HTR-8/SVneo (cell line): ENCODE results near the gene MTX1.

Experiments used
- DNase-seq: peaks from one replicate; pipeline ENCODE4 v3.0.0; 2011; ENCODE audit warnings: low spot score, mixed read lengths; ENCODE audit not compliant: insufficient read length
- FAIRE-seq: peaks from 2 replicates; lab custom pipeline; 2011; peaks lifted over from hg19 to GRCh38; lab: Jason Lieb, UNC

Gene MTX1

GRCh38 chr1:155173478-155174323, 34.8 kb upstream of the MTX1 start, which contains the start of gene TRIM46:
TSS of gene TRIM46 (plus strand) at chr1:155173849. CDS start at chr1:155173967, 118 bp downstream.
- FAIRE-seq, result no peak
- DNase-seq, result peak; percentile 62

GRCh38 chr1:155174324-155175280, 33.9 kb upstream of the MTX1 start:
- no peak for DNase-seq
- no peak for FAIRE-seq

- DNase-seq (no peak), FAIRE-seq (no peak)
Measured at GRCh38 chr1:155175281-155175926, 33.1 kb upstream of the MTX1 start.

DNA sequence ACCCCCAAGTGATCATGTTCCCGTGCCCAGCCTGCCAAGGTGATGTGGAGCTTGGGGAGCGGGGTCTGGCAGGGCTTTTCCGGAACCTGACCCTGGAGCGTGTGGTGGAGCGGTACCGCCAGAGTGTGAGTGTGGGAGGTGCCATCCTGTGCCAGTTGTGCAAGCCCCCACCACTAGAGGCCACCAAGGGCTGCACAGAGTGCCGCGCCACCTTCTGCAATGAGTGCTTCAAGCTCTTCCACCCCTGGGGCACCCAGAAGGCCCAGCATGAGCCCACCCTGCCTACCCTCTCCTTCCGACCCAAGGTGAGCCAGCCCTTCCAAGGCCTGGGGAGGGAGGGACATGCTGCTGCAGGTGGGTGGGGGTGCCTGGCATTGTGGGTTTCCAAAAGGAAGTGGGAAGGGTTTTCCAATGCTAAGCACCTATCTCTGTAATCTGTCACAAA, 32.5 kb upstream of the MTX1 start:
- no peak for FAIRE-seq
- no peak for DNase-seq

DNA sequence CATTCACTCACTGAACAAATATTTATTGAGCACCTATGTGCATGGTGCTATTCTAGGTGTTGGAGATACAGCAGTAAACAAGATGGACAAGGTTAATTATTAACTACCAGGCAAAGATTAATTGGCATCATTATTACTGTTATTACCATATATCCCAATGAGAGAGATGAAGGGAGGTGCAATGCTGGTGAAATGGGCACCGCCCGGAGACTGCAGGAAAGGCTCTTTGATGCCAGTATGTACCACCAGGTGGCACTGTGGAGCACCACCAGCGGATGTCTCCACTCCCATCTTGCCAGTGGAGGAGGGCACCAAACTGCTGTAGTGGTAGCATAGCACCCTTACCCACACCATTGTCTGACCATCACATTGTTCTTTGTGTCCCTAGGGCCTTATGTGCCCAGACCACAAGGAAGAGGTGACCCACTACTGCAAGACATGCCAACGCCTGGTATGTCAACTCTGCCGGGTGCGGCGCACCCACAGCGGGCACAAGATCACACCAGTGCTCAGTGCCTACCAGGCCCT, 31.9 kb upstream of the MTX1 start:
- DNase-seq (peak; percentile 88), FAIRE-seq (no peak)

DNA sequence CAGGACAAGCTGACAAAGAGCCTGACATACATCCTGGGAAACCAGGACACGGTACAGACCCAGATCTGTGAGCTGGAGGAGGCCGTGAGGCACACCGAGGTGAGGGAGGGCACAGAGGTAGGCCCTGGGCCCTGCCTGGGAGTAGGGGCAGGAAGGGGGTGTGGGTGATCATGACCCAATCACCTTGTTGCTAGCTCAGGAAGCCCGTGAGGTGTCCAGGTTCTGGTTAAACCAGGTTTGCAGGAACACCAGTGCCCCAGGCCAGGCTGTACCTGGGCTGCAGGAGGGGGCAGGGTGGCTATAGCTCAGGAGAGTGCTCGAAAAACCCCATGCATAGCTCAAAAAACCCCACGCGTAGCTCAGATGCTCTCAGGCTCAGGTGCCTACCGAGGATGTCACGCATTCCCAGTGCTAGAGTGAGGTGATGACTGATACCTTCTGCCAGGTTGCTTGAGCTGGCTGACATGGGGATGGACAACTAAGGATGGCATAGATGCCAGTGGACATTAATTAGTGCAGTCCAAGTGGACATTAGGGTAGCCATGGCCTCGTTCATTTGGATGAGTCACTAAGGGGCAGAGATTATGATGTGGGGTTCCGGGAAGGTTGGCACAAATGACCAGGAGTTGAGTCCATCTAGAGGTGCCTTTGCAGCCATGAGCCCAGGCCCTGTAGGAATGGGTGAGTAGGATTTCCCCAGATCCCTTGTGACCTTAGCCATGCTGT, 31.1 kb upstream of the MTX1 start:
- no peak for DNase-seq
- no peak for FAIRE-seq

- no peak for DNase-seq
- FAIRE-seq, result no peak
Measured at GRCh38 chr1:155177918-155178281, 30.6 kb upstream of the MTX1 start.

DNA sequence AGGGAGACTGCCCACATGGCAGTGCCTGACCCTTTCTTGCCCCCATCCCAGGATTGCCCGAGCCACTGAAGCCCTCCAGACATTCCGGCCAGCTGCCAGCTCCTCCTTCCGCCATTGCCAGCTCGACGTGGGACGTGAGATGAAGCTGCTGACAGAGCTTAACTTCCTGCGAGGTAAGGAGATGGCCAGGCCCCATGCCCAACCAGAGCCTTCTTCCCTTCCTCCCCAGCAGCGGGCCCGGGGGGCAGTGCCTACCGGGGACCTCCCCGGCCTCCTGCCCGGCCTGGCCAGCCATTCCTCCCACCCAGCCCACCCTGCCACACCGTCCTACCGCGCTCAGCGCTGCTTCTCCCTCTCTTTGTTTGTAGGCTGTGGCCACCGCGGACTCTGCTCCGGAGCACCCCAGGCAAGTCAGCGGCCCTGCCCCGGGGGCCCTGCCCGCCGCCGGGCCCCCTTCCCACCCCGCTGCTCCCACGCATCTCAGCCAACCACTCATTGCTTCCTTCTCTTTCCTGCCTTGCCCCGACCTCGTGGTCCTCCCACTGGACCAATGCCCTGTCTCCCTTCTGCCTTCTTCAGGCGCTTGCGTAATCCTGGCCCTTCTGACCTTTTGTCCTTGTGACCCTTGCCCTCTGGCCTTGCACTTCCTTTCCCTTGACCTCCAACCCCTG, 29.9 kb upstream of the MTX1 start:
- FAIRE-seq (no peak), DNase-seq (no peak)

DNA sequence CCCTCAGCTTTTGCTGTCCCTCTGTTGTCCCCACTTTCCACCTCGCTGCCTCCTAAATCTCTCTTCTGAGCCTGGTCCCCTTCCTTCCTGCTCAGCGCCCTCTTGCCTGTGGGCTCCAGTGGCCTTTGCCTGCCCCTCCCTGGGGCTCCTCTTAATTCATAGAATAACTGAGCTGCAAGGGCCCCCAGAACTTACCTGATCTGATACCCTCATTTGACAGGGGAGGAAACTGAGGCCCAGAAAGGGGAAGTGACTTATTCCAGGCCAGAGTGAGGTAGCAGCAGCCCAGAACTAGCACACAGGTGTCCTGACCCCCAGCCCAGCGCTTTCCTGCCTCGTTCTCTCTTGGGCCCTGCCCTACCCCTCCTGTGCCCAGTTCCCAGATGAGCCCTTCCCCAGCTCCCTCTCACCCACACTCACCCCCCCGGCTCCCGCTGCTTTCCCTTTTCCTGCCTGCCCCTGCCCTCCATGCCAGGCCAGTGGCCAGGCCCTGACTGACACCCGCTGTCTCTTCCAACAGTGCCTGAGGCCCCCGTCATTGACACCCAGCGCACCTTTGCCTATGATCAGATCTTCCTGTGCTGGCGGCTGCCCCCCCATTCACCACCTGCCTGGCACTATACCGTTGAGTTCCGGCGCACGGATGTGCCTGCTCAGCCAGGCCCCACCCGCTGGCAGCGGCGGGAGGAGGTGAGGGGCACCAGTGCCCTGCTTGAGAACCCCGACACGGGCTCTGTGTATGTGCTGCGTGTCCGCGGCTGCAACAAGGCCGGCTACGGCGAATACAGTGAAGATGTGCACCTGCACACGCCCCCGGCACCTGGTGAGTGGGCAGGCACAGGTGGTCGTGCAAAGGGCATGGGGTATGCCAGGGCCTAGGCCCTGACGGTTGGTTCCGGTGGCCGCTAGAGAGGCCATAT, 29.1 kb upstream of the MTX1 start:
- no peak for DNase-seq
- no peak for FAIRE-seq

GRCh38 chr1:155181371-155182051, 27.0 kb upstream of the MTX1 start:
- FAIRE-seq, result no peak

GRCh38 chr1:155182052-155182550, 26.4 kb upstream of the MTX1 start:
- FAIRE-seq (no peak), DNase-seq (no peak)

More at GRCh38 chr1:155181371-155182051, 27.0 kb upstream of the MTX1 start:
- no peak for DNase-seq

- DNase-seq (no peak), FAIRE-seq (no peak)
Measured at GRCh38 chr1:155183775-155184221, 24.7 kb upstream of the MTX1 start.

DNA sequence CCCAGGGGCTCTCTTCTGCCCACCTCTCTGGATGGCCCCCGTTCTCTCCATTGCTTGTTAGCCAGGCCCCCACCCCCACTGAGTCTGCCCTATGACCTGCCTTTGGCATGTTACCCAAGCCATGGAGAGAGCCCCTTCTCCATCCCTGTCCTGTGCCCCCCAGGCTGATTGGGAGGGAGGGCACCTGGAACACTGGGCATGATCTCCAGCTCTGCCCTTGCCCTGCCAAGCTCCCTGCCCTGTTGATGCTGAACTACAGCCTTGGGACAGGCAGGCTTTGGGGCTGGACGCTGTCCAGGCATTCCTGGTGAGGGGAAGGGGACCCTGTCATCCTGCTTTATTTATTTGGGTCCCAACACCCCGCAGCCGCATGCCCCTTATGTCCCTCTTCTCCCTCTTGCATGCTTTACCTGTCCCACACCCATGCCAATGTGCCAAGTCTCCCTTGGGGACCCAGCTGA, 24.1 kb upstream of the MTX1 start:
- DNase-seq (no peak), FAIRE-seq (no peak)

DNA sequence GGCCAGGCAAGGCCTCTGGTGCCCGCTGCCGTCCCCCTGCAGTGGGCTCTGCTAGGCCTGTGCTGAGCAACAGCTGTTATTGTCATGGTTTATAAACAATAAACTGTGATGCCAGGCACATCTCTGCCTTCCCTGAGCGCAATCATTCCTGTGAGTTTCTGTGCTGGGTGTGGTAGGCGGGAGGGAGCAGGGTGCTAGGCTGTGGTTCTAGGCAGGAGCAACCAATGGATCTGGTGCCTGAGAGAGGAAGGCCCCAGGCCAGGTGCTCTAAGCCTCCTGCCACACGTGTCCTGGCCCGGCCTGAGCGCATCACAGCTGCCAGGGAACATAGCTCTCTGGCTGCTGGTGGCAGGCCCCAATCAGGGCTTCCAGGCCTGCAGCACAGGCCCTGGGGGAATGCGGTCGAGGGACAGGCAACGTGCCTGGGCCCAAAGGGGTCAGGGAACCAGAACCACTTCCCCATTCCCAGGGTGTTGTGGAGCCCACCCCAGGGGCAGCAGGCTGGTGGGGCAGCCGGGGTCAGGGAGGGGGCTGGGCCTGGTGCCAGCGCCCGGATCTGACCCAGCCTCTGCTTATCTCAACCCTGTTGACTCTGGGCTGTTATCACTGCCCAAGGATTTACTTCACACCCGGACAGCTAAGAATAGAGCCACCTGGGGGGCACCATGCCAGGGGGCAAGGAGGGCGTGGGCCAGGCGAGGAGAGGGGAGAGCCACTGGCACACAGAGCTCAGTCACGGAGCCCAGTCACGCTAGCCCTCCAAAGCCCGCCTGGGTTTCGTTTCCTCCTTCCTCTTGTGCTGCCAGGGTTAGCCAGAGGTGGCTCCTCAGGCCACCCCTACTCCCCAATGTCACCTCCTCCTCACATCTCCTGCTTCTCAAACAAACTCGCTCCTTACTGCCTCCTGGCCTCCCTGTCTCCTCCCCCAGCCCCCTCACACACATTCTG, 23.4 kb upstream of the MTX1 start:
- no peak for FAIRE-seq

DNA sequence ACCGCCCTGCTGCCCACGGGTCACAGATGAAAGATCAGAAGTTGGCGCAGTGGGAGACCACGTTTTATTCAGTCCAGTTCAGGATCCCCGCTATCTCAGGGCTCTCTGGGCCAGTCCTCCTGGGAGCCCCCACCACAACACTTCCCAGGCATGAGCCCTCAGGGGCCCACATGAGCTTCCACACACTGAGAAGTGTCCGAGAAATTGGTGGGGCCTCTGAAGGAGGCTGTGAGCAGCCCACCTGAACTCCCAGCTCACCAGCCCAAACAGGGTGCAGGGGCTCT, 22.8 kb upstream of the MTX1 start:
- DNase-seq (no peak), FAIRE-seq (no peak)

More for the DNA sequence above, 23.4 kb upstream of the MTX1 start:
- no peak for DNase-seq
